ENCODE measurements around the gene NHSL1.
A peak's percentile ranks its signal among the peaks of the same experiment; 100 is the strongest.
"Not testable (repeated sequence)": the region's sequence is repeated elsewhere in the genome, so short reads cannot be mapped to it uniquely, and the experiment has no call there.

NHSL1 gene

DNA sequence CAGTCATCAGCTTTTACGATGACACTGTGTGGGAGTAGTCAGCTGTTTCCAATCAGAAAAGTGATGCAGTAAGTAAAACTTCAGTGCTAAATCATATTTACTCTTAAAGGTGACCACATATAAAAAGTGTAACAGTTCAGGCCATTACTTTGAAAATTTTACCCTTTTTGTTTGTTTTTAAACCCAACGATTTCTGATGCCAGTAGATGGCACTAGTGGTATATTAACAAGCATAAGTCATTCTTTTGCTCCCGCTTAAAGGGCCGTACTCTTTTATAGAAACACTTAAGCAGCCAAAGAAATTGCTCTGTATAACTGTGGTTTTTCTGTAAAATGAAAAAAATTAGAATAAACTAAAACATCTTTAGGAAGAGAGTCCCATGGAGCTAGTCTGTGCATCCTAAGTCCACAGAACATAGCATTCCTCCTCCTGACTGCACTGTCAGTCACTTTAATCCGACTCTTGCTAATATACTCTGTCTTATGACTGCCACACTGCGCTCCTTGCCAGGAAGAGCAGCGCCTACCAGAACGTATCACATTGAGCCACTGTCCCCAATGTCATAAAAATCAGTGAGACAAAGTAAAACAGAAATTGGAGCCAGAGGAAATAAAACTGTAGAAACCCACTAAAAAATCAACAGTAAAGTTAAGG is 70.2 kb downstream of the NHSL1 start:
- Histone ChIP-seq H3K9me3 (ENCODE audit: control insufficient read depth, insufficient read depth, low read length) (no peaks in the 10 kb centered on the region), H3K79me2 (ENCODE audit: control insufficient read depth, low read length) (no peaks in the 10 kb centered on the region), H3K4me1 (ENCODE audit: control insufficient read depth, low read length) (no peaks in the 10 kb centered on the region), H3K27ac (ENCODE audit: low read depth, low read length) (no peak overlapping the region), H3K4me3 (ENCODE audit: low read length) (no peak overlapping the region), H3F3A (ENCODE audit: control insufficient read depth, insufficient read depth) (no peaks in the 10 kb centered on the region), H3K27me3 (ENCODE audit: control insufficient read depth, low read length) (no peaks in the 10 kb centered on the region), H4K20me1 (ENCODE audit: control insufficient read depth, insufficient read depth, low read depth, low read length) (no peaks in the 10 kb centered on the region), H3K4me2 (ENCODE audit: low read length) (no peak overlapping the region), H3K9me2 (replicated peaks; ENCODE audit: control insufficient read depth, low read length) (no peaks in the 10 kb centered on the region), H3K36me3 (ENCODE audit: control insufficient read depth, low read length) (no peaks in the 10 kb centered on the region)
- TF ChIP-seq EZH2phosphoT487 (IDR thresholded peaks at IDR 0.05; ENCODE audit: borderline replicate concordance, low read length): no peak
- TF ChIP-seq CTCF (IDR thresholded peaks at IDR 0.05; ENCODE audit: low read depth, low read length, poor library complexity, severe bottlenecking): peak; percentile 66

GRCh38 chr6:138427701-138428100 is 71.6 kb downstream of the NHSL1 start:
- H3K4me1 ChIP-seq (ENCODE audit: control insufficient read depth, low read length): no peaks in the 10 kb centered on the region
- no peaks in the 10 kb centered on the region for H3K27me3 ChIP-seq (ENCODE audit: control insufficient read depth, low read length)
- no peaks in the 10 kb centered on the region for H3F3A ChIP-seq (ENCODE audit: control insufficient read depth, insufficient read depth)
- no peaks in the 10 kb centered on the region for H3K9me3 ChIP-seq (ENCODE audit: control insufficient read depth, insufficient read depth, low read length)
- H3K79me2 ChIP-seq (ENCODE audit: control insufficient read depth, low read length): no peaks in the 10 kb centered on the region
- no peak overlapping the region for H3K27ac ChIP-seq (ENCODE audit: low read depth, low read length)
- H3K36me3 ChIP-seq (ENCODE audit: control insufficient read depth, low read length): no peaks in the 10 kb centered on the region
- TF ChIP-seq CTCF (IDR thresholded peaks at IDR 0.05; ENCODE audit: low read depth, low read length, poor library complexity, severe bottlenecking) (no peak), EZH2phosphoT487 (IDR thresholded peaks at IDR 0.05; ENCODE audit: borderline replicate concordance, low read length) (no peak)
- no peaks in the 10 kb centered on the region for H3K9me2 ChIP-seq (replicated peaks; ENCODE audit: control insufficient read depth, low read length)
- no peaks in the 10 kb centered on the region for H4K20me1 ChIP-seq (ENCODE audit: control insufficient read depth, insufficient read depth, low read depth, low read length)
- H3K4me2 ChIP-seq (ENCODE audit: low read length): no peak overlapping the region
- no peak overlapping the region for H3K4me3 ChIP-seq (ENCODE audit: low read length)

DNA sequence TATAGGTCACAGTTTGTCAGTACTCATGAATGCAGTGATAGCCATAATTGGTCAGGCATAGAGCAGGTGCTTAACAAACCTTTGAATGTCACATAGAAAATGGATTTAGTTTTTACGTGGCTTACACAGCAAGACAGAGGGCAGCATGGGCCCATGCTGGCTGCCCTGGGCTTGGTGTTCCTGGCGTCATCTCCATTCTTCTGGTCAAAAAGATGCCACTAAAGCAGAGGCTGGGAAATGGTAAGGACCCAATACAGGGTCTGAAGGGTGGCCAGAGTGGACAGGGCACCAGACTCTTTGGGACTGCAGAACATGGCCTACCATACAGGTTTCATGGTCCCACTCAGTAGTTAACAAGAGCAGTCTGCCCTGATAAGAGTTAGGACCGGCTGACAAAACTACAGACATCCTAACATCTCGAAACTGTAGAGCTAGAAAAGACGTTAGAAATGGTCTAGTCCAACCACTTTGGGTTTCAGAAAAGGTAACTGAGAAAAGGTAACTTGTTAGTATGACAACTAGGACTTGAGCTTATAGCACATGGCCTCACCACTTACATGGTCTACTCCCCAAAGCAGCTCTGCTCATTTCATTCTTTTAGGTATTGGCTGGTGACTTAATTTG is 72.7 kb downstream of the NHSL1 start:
- no peak for TF ChIP-seq CTCF (IDR thresholded peaks at IDR 0.05; ENCODE audit: low read depth, low read length, poor library complexity, severe bottlenecking)
- TF ChIP-seq EZH2phosphoT487 (IDR thresholded peaks at IDR 0.05; ENCODE audit: borderline replicate concordance, low read length): no peak
- Histone ChIP-seq H3K36me3 (ENCODE audit: control insufficient read depth, low read length) (no peaks in the 10 kb centered on the region), H3F3A (ENCODE audit: control insufficient read depth, insufficient read depth) (no peaks in the 10 kb centered on the region), H4K20me1 (ENCODE audit: control insufficient read depth, insufficient read depth, low read depth, low read length) (no peaks in the 10 kb centered on the region), H3K4me1 (ENCODE audit: control insufficient read depth, low read length) (no peaks in the 10 kb centered on the region), H3K4me2 (ENCODE audit: low read length) (no peak overlapping the region), H3K4me3 (ENCODE audit: low read length) (no peak overlapping the region), H3K27me3 (ENCODE audit: control insufficient read depth, low read length) (no peaks in the 10 kb centered on the region), H3K27ac (ENCODE audit: low read depth, low read length) (no peak overlapping the region), H3K9me3 (ENCODE audit: control insufficient read depth, insufficient read depth, low read length) (no peaks in the 10 kb centered on the region), H3K79me2 (ENCODE audit: control insufficient read depth, low read length) (no peaks in the 10 kb centered on the region), H3K9me2 (replicated peaks; ENCODE audit: control insufficient read depth, low read length) (no peaks in the 10 kb centered on the region)

DNA sequence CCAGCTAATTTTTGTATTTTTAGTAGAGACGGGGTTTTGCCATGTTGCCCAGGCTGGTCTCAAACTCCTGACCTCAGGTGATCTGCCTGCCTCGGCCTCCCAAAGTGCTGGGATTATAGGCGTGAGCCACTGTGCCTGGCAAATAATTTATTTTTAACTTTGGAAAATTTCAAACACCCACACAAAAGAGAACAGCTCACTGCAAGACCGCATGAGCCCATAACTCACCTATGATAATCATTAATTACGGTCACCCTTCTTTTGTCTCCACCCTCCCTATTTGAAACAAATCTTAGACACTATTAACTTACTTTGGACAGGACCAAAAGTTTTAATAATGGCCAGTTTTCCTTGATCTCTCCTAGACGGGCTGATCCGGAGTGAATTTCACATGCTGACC is 74.0 kb downstream of the NHSL1 start:
- not testable (repeated sequence) for H3K9me2 ChIP-seq (replicated peaks; ENCODE audit: control insufficient read depth, low read length); H3K36me3 ChIP-seq (ENCODE audit: control insufficient read depth, low read length); H3K4me1 ChIP-seq (ENCODE audit: control insufficient read depth, low read length); H3K27me3 ChIP-seq (ENCODE audit: control insufficient read depth, low read length); H3K9me3 ChIP-seq (ENCODE audit: control insufficient read depth, insufficient read depth, low read length); H3K4me2 ChIP-seq (ENCODE audit: low read length); H3F3A ChIP-seq (ENCODE audit: control insufficient read depth, insufficient read depth); H4K20me1 ChIP-seq (ENCODE audit: control insufficient read depth, insufficient read depth, low read depth, low read length); H3K27ac ChIP-seq (ENCODE audit: low read depth, low read length); H3K79me2 ChIP-seq (ENCODE audit: control insufficient read depth, low read length); H3K4me3 ChIP-seq (ENCODE audit: low read length)
